BJ (cell line): ENCODE data around the gene CELF1. TPM values are rescaled to one million over a fixed set of nuclear protein-coding genes. Genes with fewer than 3 reads are reported as not detected.
"Not testable (repeated sequence)": the region's sequence is repeated elsewhere in the genome, so short reads cannot be mapped to it uniquely, and the experiment has no call there.

Experiments used
- CTCF ChIA-PET: fragments of 350-600 bp; formaldehyde crosslinking; extraction: SDS; loops from one replicate; lab custom pipeline; 2021; ENCODE audit warnings: antibody characterized with exemption, inconsistent platforms; lab: Yijun Ruan, JAX
- POLR2A ChIA-PET: fragments of 300-600 bp; sonication (Branson Sonifier 250); formaldehyde crosslinking; extraction: SDS; loops from one replicate; lab custom pipeline; 2021; ENCODE audit warnings: antibody characterized with exemption; lab: Charles Lee
- DNase-seq: peaks from one replicate; pipeline ENCODE4 v3.0.0-alpha.2; 2011; ENCODE audit warnings: low read depth
- H3K27me3 ChIP-seq: 2 replicates; pipeline ENCODE4 v1.6.0; 2011; ENCODE audit warnings: low read length; ENCODE audit not compliant: control insufficient read depth, insufficient read depth
- H3K36me3 ChIP-seq: 2 replicates; pipeline ENCODE4 v1.5.1; 2011; ENCODE audit warnings: low read length; ENCODE audit not compliant: control insufficient read depth, insufficient read depth
- H3K4me3 ChIP-seq: 2 replicates; pipeline ENCODE4 v1.5.1; 2011; ENCODE audit warnings: low read depth, mild to moderate bottlenecking, control low read depth, low read length
- CTCF ChIP-seq: IDR thresholded peaks from 2 replicates; pipeline ENCODE4 v1.5.1; 2011; ENCODE audit warnings: low read depth, mild to moderate bottlenecking, control low read depth, inconsistent platforms, low read length, moderate library complexity; ENCODE audit not compliant: insufficient read depth
- polyA plus RNA-seq: library from polyadenylated mRNA; depleted of rRNA; stranded (reverse); fragments of >200 nt; gene quantifications from 2 replicates; pipeline ENCODE4 v1.2.3, GENCODE V29; 2011

CELF1 gene
- polyA plus RNA-seq, 1 experiment = 73.5 TPM

DNA sequence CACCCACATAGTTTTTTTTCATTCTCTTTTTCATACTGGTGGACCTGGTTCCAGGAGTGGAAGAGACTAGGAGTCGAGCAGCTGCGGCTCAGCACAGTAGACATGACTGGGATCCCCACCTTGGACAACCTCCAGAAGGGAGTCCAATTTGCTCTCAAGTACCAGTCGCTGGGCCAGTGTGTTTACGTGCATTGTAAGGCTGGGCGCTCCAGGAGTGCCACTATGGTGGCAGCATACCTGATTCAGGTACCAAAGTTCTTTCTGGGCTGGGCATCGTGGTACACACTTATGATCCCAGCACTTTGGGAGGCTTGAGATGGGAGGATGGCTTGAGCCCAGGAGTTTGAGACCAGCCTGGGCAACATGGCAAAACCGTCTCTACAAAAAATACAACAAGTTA, 16.7 kb upstream of the CELF1 start:
- ChIA-PET CTCF (no interaction called here), POLR2A (no interaction called here)
- TF ChIP-seq CTCF = no peak

DNA sequence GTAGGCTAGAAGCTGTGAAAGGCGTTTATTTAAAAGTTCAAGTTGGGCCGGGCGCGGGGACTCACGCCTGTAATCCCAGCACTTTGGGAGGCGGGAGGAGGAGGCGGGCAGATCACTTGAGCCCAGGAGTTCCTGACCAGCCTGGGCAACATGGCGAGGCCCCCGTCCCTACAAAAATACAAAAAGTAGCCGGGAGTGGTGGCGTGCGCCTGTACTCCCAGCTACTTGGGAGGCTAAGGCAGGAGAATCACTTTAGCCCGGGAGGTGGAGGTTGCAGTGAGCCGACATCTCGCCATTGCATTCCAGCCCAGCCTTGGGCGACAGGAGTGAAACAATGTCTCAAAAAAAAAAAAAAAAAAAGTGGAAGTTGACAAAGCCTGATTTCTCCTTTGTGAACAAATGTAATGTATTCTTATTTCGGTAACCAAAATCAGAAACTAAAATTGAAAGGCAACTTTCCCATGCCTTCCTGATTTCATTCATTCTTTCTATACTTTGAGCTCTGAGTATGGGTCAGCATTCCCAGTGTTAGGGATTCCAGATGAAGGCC, 13.3 kb upstream of the CELF1 start:
- ChIA-PET POLR2A (interaction anchor here (0.7 kb wide), 2 partner anchors 11 to 44 kb away, joined by 9 to 10 read pairs; no protein-coding TSS in a partner anchor), CTCF (interaction anchor here (1.4 to 1.8 kb wide), 2 partner anchors 11 to 192 kb away, joined by 3 to 7 read pairs; no protein-coding TSS in a partner anchor)
- peak overlapping the region; percentile 68 for H3K4me3 ChIP-seq
- DNase-seq = no peak
- H3K36me3 ChIP-seq = peaks cover 2% of the 10 kb centered on the region
- TF ChIP-seq CTCF = no peak
- H3K27me3 ChIP-seq = no peaks in the 10 kb centered on the region

More for the DNA sequence above, 16.7 kb upstream of the CELF1 start:
- no peak for DNase-seq
- no peak overlapping the region for H3K4me3 ChIP-seq
- no peaks in the 10 kb centered on the region for H3K27me3 ChIP-seq
- peaks cover 8% of the 10 kb centered on the region for H3K36me3 ChIP-seq

GRCh38 chr11:47565340-47566148, 12.6 kb upstream of the CELF1 start, which contains the start of gene PTPMT1:
TSS of gene PTPMT1 (plus strand) at chr11:47565599. CDS start at chr11:47565623, 24 bp downstream.
- TF ChIP-seq CTCF = no peak
- Histone ChIP-seq H3K27me3 (no peaks in the 10 kb centered on the region), H3K36me3 (peaks cover 2% of the 10 kb centered on the region), H3K4me3 (peak within 1 kb of the TSS; percentile 68)
- no peak for DNase-seq
- ChIA-PET POLR2A (no interaction called here), CTCF (interaction anchor here (1.0 to 2.1 kb wide), 5 partner anchors 11 to 191 kb away, joined by 3 to 12 read pairs (median 3); partner anchors contain the start of gene CELF1)

DNA sequence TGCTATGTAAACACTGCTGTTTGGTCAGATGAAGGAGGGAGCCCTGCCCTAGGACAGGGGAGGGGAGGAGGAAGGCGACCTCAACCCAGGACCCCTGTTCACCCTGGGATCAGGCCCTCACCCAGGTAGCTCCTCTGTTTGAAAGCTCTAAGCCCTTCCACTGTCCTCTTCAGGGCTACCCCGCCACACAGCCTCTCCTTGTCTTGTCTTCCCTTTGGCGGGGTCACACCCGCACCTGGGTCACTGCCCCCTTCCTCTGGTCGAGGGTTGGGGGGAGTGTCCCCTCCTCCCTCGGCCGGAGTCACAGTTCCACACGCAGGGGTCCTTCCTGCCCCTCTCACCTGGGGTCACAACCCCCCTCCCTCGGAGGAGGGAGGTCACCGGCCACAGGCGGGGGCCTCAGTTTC, 12.0 kb upstream of the CELF1 start:
- no peak for DNase-seq
- H3K27me3 ChIP-seq = no peaks in the 10 kb centered on the region
- peak overlapping the region; percentile 68 for H3K4me3 ChIP-seq
- H3K36me3 ChIP-seq = peaks cover 2% of the 10 kb centered on the region
- ChIA-PET CTCF (interaction anchor here (1.0 to 2.1 kb wide), 4 partner anchors 10 to 64 kb away, joined by 3 to 12 read pairs (median 5); partner anchors contain the start of gene CELF1), POLR2A (interaction anchor here (0.7 kb wide), 1 partner anchor 62 kb away, joined by 4 read pairs; no protein-coding TSS in a partner anchor)
- TF ChIP-seq CTCF = no peak

GRCh38 chr11:47564366-47564765, 11.4 kb upstream of the CELF1 start:
- not testable (repeated sequence) for H3K27me3 ChIP-seq, H3K4me3 ChIP-seq, DNase-seq, H3K36me3 ChIP-seq
- CTCF ChIA-PET = interaction anchor here (1.0 to 2.1 kb wide), 4 partner anchors 9 to 64 kb away, joined by 3 to 12 read pairs (median 5); partner anchors contain the start of gene CELF1
- POLR2A ChIA-PET = interaction anchor here (0.7 kb wide), 1 partner anchor 63 kb away, joined by 4 read pairs; no protein-coding TSS in a partner anchor

DNA sequence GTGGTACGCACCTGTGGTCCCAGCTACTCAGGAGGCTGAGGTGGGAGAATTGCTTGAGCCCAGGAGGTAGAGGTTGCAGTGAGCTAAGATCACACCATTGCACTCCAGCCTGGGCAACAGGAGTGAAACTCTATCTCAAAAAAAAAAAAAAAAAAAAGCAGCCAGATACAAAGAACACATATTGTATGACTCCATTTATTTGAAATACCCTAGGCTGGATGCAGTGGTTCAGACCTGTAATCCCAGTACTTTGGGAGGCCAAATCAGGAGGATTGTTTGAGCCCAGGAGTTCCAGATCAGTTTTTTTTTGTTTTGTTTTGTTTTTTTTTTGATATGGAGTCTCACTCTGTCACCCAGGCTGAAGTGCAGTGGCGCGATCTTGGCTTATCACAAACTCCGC, 9.5 kb upstream of the CELF1 start:
- H3K27me3 ChIP-seq, CTCF ChIA-PET, H3K36me3 ChIP-seq, DNase-seq, POLR2A ChIA-PET, H3K4me3 ChIP-seq: not testable (repeated sequence)
